Body of pancreas (tissue), 4 donors: ENCODE data around the gene TWSG1. TPM values are rescaled to one million over a fixed set of nuclear protein-coding genes. Genes with fewer than 3 reads are reported as not detected.

ENCODE experiments used
- ATAC-seq: fragments of 150-250 bp; one replicate; pipeline ENCODE4 v1.9.1; 2016
- DNase-seq, 4 donors: peaks; one replicate each; pipeline ENCODE4 v3.0.0-alpha.2; 2019
- H3K27ac ChIP-seq, 4 donors: fragments of 200-600 bp; sonication (generic); 1 replicate in 3 of 4; 2 replicates in 1 of 4; pipeline versions ENCODE4 v1.5.1 to v1.6.1; 2016 to 2019; ENCODE audit warnings: mild to moderate bottlenecking in 1 of 4, mixed read lengths in 1 of 4, moderate library complexity in 1 of 4
- H3K27me3 ChIP-seq, 2 donors: fragments of 200-600 bp; sonication (generic); one replicate each; pipeline ENCODE4 v1.6.0; 2016; ENCODE audit warnings: mild to moderate bottlenecking in 1 of 2
- H3K36me3 ChIP-seq, 2 donors: fragments of 200-600 bp; sonication (generic); replicated peaks in 1 of 2; 2 replicates each; pipeline ENCODE4 v1.5.1; 2016; ENCODE audit warnings: low read depth in 2 of 2; ENCODE audit not compliant: insufficient read depth in 1 of 2
- H3K4me1 ChIP-seq: fragments of 200-600 bp; sonication (generic); one replicate; pipeline ENCODE4 v1.6.0; 2016
- H3K4me3 ChIP-seq, 2 donors: fragments of 200-600 bp; sonication (generic); 1 replicate in 1 of 2; 2 replicates in 1 of 2; pipeline ENCODE4 v1.5.1; 2016 to 2019
- H3K9me3 ChIP-seq, 3 donors: fragments of 200-600 bp; sonication (generic); 1 replicate in 2 of 3; 2 replicates in 1 of 3; pipeline ENCODE4 v1.5.1; 2016
- CTCF ChIP-seq, 7 experiments: fragments of 450-650 bp in 4 of 7; fragments of 200-600 bp in 3 of 7; sonication (generic) in 3 of 7; IDR thresholded peaks; one replicate each; pipeline ENCODE4 v1.5.1; 2016 to 2019; ENCODE audit warnings: antibody characterized with exemption in 7 of 7
- POLR2A ChIP-seq, 3 donors: fragments of 450-650 bp; IDR thresholded peaks; one replicate each; pipeline ENCODE4 v1.6.1; 2016; ENCODE audit warnings: antibody characterized with exemption in 3 of 3, mild to moderate bottlenecking in 2 of 3
- WGBS, 2 donors: methylation state at CpG; one replicate each; pipeline ENCODE4 v1.1.5; 2017; 5-methylcytosine and 5-hydroxymethylcytosine counted together
- intact Hi-C: fragments of 100-400 bp; cut with DNase I; formaldehyde crosslinking; loops from one replicate; pipeline ENCODE4 v1.15.1; 2023
- total RNA-seq, 2 donors: library from RNA; depleted of rRNA; stranded (reverse); fragments of >200 nt; gene quantifications; one replicate each; pipeline ENCODE4 v1.1.0, GENCODE V29; 2016

The TWSG1 gene
- total RNA-seq, 2 donors from 2014 or later: 9.2 to 11.4 TPM

- 88 to 93% methylated on average over 2 of the region's 2 CpGs for WGBS, 2 donors
- no peak overlapping the region for H3K27ac ChIP-seq
- TF ChIP-seq POLR2A (IDR thresholded peaks at IDR 0.05) (no peak), CTCF (IDR thresholded peaks at IDR 0.05) (no peak)
- H3K4me1 ChIP-seq: no peaks in the 10 kb centered on the region
- H3K9me3 ChIP-seq: no peaks in the 10 kb centered on the region
- intact Hi-C loops: no loop called here
- no peaks in the 10 kb centered on the region for H3K36me3 ChIP-seq
- ATAC-seq: no peak
- no peak for DNase-seq
- H3K4me3 ChIP-seq: no peak overlapping the region
- no peaks in the 10 kb centered on the region for H3K27me3 ChIP-seq
These were observed 42.5 kb upstream of the TWSG1 start for GRCh38 chr18:9292047-9292446.

DNA sequence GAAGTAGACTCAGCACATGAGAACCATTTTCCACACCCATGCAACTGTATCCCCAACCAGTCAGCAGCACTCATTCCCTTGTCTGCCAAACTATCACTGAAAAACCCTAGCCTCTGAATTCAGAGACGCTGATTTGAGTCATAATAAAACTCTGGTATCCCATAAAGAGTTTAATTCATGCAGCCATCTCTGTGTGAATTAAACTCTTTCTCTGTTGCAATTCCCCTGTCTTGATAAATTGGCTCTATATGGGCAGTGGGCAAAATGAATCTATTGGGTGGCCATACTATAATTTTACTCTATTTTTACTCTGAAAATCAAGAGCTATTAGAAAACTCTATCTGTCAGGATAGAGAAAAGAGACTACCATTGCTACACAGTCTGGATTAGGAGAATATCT is 40.6 kb upstream of the TWSG1 start:
- intact Hi-C loops: no loop called here
- Histone ChIP-seq H3K4me1 (no peaks in the 10 kb centered on the region), H3K27me3 (no peaks in the 10 kb centered on the region), H3K4me3 (no peak overlapping the region), H3K9me3 (no peaks in the 10 kb centered on the region), H3K27ac (no peak overlapping the region), H3K36me3 (no peaks in the 10 kb centered on the region)
- no peak for ATAC-seq
- TF ChIP-seq CTCF (IDR thresholded peaks at IDR 0.05) (no peak), POLR2A (IDR thresholded peaks at IDR 0.05) (no peak)
- no peak for DNase-seq
- 60 to 78% methylated on average over 1 of the region's 1 CpG for WGBS, 2 donors

DNA sequence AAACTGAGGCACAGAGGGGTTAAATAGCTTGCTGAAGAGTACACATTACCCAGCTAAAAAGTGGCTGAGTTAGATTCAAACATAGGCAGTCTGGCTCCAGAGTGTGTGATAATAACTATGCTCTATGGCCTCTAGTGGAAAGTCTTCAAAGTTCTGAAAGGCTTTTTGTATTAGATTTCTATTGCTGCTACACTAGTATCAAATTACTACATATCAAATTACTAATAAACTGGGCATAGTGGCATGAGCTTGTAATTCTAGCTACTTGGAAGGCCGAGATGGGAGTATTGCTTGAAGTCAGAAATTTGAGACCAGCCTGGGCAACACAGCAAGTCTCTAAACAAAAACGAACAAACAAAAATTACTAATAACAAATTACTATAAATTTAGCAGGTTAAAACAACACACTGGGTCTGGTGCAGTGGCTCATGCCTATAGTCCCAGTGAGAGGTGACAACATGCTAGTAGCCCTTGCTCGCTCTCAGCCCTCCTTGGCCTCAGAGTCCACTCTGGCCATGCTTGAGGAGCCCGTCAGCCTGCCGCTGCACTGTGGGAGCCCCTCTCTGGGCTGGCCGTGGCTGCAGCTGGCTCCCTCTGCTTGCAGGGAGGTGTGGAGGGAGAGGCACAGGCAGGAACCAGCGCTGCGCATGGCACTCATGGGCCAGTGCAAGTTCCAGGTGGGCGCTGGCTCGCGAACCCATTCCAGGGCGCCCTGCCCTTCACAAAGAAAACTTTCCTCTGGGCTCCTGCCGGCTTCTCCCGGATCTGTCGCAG is 38.2 kb upstream of the TWSG1 start:
- no peaks in the 10 kb centered on the region for H3K27me3 ChIP-seq
- intact Hi-C loops: no loop called here
- 93 to 95% methylated on average over 12 to 15 of the region's 15 CpGs for WGBS, 2 donors

GRCh38 chr18:9297007-9297393 is 37.6 kb upstream of the TWSG1 start:
- DNase-seq (no peak), ATAC-seq (no peak)
- H3K36me3 ChIP-seq: no peaks in the 10 kb centered on the region
- no peaks in the 10 kb centered on the region for H3K4me1 ChIP-seq
- no peak overlapping the region for H3K4me3 ChIP-seq
- H3K27me3 ChIP-seq: no peaks in the 10 kb centered on the region
- TF ChIP-seq POLR2A (IDR thresholded peaks at IDR 0.05): no peak
- TF ChIP-seq CTCF (IDR thresholded peaks at IDR 0.05): no peak
- WGBS, 2 donors: 96 to 97% methylated on average over 7 to 22 of the region's 24 CpGs
- H3K27ac ChIP-seq: no peak overlapping the region
- intact Hi-C loops: no loop called here
- no peaks in the 10 kb centered on the region for H3K9me3 ChIP-seq

More for the DNA sequence above, 38.2 kb upstream of the TWSG1 start:
- Histone ChIP-seq H3K9me3 (no peaks in the 10 kb centered on the region), H3K4me3 (no peak overlapping the region), H3K27ac (no peak overlapping the region), H3K36me3 (no peaks in the 10 kb centered on the region), H3K4me1 (no peaks in the 10 kb centered on the region)
- ATAC-seq: no peak
- TF ChIP-seq CTCF (IDR thresholded peaks at IDR 0.05) (no peak), POLR2A (IDR thresholded peaks at IDR 0.05) (no peak)
- no peak for DNase-seq
